ENCODE data around the gene GALNT16.
"Not testable (repeated sequence)": the region's sequence is repeated elsewhere in the genome, so short reads cannot be mapped to it uniquely, and the experiment has no call there.

GALNT16 gene

DNA sequence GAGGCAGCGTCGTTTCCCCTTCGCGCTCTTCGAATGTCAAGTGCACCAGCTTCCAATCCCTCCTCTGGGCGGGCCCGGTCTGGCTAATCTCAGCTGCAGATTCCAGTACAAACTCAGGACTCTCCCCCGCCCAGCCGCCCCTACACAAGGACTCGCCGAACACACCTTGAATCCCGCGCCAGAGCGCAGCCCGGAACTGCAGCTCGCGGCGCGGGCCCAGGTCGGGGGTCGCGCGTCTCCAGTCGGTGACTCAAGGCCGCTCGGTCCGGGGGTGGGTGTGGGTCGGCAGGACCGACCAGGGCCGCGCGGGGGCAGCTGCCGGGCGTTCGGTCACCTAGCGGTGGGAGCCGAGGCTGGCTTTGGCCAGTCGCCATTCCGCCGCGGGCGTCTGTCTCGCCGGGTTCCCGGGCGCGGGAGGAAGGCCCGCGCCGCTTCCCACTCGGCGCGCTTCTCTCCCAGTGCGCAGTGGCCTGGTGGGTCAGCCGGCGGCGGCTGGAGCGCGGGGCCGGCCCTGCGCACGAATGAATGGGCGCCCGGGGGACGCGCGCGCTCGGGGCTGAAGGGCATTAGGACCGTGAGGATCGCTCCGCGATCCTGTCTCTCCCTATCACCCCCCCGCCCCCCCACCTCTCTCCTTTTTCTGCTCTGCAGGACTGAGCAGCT, at the start of gene GALNT16:
Gene GALNT16 (plus strand): TSS at position 632 of the 663 bp plus-strand sequence. CDS start 133 bp downstream, outside the sequence.
- peak; percentile 42 to 60 for DNase-seq

DNA sequence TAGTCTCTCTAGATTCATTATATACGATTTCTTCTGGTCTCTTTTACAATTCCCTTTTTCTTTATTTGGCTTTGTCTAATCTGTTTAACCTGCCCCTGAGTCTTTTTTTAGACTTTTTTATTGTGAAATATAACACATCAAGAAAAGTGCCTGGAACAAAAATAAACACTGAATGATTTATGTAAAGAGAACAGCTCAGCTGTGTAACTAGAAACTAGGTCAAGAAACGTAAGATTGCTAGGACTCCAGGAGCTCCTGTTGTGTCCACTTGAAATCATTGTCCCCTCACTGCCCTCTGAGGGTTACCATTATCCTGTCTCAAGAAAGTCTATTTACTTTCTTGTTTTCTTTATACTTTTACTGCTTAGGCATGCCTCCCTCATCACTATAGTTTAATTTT, 45.6 kb upstream of the GALNT16 start:
- peak in 1 of 2 experiments; percentile 7 for DNase-seq

DNA sequence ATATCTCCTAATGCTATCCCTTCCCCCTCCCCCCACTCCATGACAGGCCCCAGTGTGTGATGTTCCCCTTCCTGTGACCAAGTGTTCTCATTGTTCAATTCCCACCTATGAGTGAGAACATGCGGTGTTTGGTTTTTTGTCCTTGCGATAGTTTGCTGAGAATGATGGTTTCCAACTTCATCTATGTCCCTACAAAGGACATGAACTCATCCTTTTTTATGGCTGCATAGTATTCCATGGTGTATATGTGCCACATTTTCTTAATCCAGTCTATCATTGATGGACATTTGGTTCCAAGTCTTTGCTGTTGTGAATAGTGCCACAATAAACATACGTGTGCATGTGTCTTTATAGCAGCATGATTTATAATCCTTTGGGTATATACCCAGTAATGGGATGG, 42.3 kb upstream of the GALNT16 start:
- DNase-seq, result not testable (repeated sequence)

DNA sequence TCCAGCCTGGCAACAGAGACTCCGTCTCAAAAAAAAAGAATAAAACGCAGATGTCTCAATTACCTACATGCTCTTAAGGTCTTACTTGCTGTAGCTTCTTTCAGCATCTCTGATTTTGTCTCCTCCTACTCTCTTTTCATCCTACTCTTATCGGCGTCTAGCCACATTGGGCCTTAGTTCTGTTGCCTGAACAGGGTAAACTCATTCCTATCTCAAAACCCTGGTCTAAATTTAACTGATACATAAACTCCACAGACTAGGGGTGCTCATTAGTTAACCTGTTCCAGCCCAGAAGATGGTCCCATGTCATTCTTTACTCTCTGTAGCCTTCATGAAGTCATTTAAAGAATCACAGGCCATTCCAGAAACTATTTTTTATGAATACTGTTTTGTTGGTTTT, 35.0 kb upstream of the GALNT16 start:
- no peak for DNase-seq

DNA sequence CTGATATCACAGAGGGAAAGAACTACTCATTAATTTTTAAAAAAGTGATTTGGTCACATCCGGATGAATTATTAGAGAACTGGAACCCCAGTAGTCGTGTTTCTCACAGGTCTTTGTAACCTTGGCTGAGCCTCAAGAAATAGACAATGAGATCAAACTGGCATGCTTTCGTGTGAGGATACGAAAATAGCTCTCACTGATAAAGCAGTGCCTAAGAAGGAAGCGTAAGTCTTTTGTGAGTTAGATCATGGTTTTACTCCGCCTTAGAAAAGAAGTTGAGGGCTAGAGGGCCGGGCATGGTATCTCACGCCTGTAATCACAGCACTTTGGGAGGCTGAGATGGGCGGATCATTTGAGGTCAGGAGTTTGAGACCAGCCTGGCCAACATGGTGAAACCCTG, 33.8 kb upstream of the GALNT16 start:
- DNase-seq, result no peak

DNA sequence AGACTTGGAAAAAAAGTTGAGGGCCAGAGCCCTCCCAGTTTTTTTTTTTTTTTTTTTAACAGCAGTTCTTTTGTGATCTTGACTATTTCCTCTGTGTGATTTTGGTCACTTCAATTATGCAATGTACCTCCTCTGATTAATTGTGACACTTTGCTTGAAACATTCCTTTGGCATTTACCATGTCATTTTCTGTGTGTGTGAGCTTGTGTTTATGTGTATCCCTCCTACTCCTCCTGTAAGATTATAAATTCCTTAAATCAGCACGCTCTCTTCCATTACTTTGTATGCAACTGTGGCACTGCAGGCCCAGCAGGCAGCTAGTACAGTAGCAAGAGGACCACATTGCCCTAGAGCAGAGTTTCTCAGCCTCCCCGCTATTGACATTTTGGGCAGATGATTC, 33.2 kb upstream of the GALNT16 start:
- no peak for DNase-seq

DNA sequence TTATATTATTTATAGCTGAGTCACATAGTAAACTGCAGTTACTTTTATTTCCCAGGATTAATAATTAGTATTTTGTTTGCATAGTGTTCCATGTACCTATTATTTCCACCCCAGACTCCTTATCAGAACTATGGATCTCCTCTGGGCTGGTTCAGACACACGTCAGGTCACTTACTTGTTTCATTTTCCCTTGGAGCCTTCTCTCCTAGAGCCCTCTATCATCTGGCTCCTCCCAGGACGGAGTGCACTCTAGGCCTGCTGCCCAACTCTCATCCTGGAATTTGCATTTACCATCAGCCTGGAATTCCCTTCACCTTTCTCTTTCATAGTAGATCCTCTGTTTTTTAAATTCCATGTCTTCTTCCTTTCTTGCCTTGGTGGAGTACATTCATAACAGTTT, 28.5 kb upstream of the GALNT16 start:
- no peak for DNase-seq

- no peak for DNase-seq
These were observed 27.6 kb upstream of the GALNT16 start for GRCh38 chr14:69232388-69232787.

- no peak for DNase-seq
These were observed 25.9 kb upstream of the GALNT16 start for GRCh38 chr14:69234106-69234505.

DNA sequence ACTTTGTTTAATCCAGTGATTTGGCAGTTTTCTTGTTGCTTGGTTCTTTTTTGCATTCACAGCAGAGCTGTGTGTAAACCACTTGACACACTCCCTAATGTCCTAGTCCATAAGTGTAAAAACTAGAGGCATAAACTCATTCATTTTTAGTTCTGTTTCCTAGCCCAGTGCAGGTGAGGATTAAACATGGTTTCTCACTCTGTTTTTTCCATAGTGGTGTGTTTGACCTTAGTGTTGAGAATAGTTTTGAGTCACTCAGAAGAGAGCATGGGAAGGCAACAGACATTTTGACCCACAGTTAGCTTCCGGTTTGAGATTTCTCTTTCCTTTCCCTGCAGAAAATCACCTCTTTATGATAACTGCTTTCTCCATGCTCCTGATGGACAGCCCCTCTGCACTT, 24.2 kb upstream of the GALNT16 start:
- no peak for DNase-seq

DNA sequence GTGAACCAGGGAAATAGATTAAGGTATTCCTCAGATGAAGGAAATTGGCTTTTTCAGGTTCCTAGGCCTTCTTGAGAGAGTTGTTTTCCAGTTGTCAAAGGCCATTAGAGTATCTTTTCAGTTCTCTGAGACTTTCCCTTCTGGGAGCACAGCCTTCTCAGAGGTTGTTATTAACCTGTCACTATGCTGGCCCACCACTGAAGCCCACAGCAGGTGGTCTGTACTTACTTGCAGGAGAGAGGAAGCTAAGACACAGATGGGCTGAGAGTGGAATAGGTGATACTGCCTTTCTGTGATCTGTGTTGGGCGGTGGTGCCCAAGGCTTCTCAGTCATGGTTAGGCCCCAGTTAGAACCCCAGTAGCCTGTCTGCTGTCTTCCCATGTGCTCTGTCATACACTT, 22.8 kb upstream of the GALNT16 start:
- no peak for DNase-seq

DNA sequence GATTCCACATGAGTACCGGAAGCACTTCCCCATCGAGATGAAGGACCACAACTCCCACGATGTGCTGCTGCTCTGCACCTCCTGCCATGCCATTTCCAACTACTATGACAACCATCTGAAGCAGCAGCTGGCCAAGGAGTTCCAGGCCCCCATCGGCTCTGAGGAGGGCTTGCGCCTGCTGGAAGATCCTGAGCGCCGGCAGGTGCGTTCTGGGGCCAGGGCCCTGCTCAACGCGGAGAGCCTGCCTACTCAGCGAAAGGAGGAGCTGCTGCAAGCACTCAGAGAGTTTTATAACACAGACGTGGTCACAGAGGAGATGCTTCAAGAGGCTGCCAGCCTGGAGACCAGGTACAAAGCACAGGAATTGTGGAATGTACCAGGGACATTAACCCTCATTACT, 22.4 kb upstream of the GALNT16 start:
- DNase-seq, result no peak

- no peak for DNase-seq
These were observed 21.1 kb upstream of the GALNT16 start for GRCh38 chr14:69238883-69239282.

DNA sequence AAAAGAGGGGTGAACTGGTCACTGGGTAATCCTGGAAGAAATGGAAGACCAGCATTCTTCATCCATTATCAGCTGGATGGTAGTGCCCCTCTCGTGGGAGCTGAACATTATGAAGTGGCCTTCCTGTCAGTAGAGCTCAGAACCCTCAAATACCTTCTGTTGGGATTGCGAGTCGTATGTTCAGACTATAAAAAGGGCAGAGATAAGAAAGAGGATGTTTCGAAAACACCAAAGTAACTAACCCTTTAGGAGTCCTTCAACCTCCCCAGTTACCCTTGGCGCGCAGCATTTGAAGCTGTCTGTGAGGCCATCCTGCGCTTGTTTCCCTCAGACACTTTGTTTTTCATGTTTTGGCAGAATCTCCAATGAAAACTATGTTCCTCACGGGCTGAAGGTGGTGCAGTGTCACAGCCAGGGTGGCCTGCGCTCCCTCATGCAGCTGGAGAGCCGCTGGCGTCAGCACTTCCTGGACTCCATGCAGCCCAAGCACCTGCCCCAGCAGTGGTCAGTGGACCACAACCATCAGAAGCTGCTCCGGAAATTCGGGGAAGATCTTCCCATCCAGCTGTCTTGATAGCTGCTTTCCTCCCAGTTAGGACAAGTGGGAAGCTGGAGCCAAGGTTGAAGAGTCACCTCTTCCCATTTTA, 19.3 kb upstream of the GALNT16 start:
- no peak for DNase-seq

GRCh38 chr14:69241577-69241976, 18.4 kb upstream of the GALNT16 start:
- no peak for DNase-seq

GRCh38 chr14:69242311-69243224, 17.4 kb upstream of the GALNT16 start:
- DNase-seq, result peak in 1 of 2 experiments; percentile 28

- DNase-seq, result no peak
These were observed 15.0 kb upstream of the GALNT16 start for GRCh38 chr14:69244946-69245345.

DNA sequence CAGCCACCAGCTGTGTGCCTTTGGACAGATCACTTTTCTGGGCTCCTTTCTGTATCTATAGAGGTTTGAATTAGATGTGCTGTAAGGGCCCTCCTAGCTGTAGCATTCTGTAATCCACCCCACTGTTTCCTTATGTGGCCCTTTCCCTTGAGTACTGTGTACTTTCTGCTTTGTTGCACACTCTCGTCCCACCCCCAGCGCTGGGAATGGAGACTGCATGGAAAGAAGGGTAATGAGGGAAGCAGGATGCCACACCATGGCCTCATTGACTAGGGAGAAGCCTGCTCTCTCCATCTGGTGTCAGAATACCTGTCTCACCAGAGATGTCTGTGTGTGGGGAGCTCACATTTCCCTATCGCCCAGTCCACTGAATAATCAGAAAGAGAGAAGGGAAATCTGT, 13.6 kb upstream of the GALNT16 start:
- no peak for DNase-seq

- DNase-seq, result no peak
These were observed 12.1 kb upstream of the GALNT16 start for GRCh38 chr14:69247676-69248440.

DNA sequence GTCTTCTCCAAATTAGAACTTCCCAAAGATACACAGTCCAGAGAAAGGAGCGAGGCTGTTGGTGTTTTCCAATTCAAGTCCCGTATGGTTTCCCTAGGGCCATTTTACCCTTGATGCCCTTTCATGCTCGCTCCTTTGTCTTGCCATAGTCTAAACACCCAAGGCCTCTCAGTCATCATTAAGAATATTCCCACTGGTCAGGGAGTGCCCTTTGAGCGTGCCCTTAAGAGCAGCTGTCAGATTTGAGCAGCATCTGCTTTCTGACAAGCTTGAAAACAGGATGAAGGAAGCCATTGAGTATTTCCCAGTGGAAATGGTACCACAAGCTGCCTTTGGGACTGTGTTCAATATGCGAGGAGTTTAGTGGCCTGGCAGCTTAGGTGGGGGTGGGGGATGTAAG, 10.4 kb upstream of the GALNT16 start:
- DNase-seq, result no peak

GRCh38 chr14:69252851-69253250, 7.1 kb upstream of the GALNT16 start:
- no peak for DNase-seq

- DNase-seq, result no peak
These were observed 811 bp upstream of the GALNT16 start for GRCh38 chr14:69259168-69259526.

Measured in NCI-H1930 (cell line).